T-helper 1 cell treated with Interleukin-12 subunit alpha and Interleukin-12 subunit beta and Interleukin-4 antibody, amounts not matched to agents 30 μg/mL and 1 μg/mL, for 36 hours (primary cell): ENCODE measurements around the gene AIG1.

Experiments
- H3K27ac Mint-ChIP-seq: one replicate; pipeline ENCODE4 v1.8.0; 2021; ENCODE audit warnings: mild to moderate bottlenecking, mixed read lengths
- H3K27me3 Mint-ChIP-seq: one replicate; pipeline ENCODE4 v1.8.0; 2021; ENCODE audit warnings: low read depth, mixed read lengths
- H3K36me3 Mint-ChIP-seq: one replicate; pipeline ENCODE4 v1.8.0; 2021; ENCODE audit warnings: low read depth, mixed read lengths
- H3K4me1 Mint-ChIP-seq: one replicate; pipeline ENCODE4 v1.8.0; 2021; ENCODE audit warnings: low read depth, mixed read lengths
- H3K4me3 Mint-ChIP-seq: one replicate; pipeline ENCODE4 v1.8.0; 2021; ENCODE audit warnings: mild to moderate bottlenecking, moderate library complexity, mixed read lengths
- H3K9me3 Mint-ChIP-seq: one replicate; pipeline ENCODE4 v1.8.0; 2021; ENCODE audit warnings: mixed read lengths

AIG1 gene

GRCh38 chr6:143097224-143097795, 36.6 kb downstream of the AIG1 start:
- Mint-ChIP-seq H3K27me3 (no peaks in the 10 kb centered on the region), H3K9me3 (no peaks in the 10 kb centered on the region), H3K4me1 (peaks cover 6% of the 10 kb centered on the region), H3K4me3 (no peak overlapping the region), H3K36me3 (peaks cover 3% of the 10 kb centered on the region), H3K27ac (no peak overlapping the region)

GRCh38 chr6:143098054-143098671, 37.5 kb downstream of the AIG1 start:
- H3K4me1 Mint-ChIP-seq: peaks cover 5% of the 10 kb centered on the region
- H3K4me3 Mint-ChIP-seq: no peak overlapping the region
- no peak overlapping the region for H3K27ac Mint-ChIP-seq
- H3K27me3 Mint-ChIP-seq: no peaks in the 10 kb centered on the region
- H3K36me3 Mint-ChIP-seq: peaks cover 3% of the 10 kb centered on the region
- H3K9me3 Mint-ChIP-seq: no peaks in the 10 kb centered on the region

GRCh38 chr6:143099647-143100046, 39.0 kb downstream of the AIG1 start:
- H3K9me3 Mint-ChIP-seq: no peaks in the 10 kb centered on the region
- H3K4me3 Mint-ChIP-seq: no peak overlapping the region
- no peak overlapping the region for H3K27ac Mint-ChIP-seq
- H3K27me3 Mint-ChIP-seq: no peaks in the 10 kb centered on the region
- H3K36me3 Mint-ChIP-seq: no peaks in the 10 kb centered on the region
- H3K4me1 Mint-ChIP-seq: peaks cover 3% of the 10 kb centered on the region

- Mint-ChIP-seq H3K27ac (no peak overlapping the region), H3K4me1 (peaks cover 3% of the 10 kb centered on the region), H3K36me3 (no peaks in the 10 kb centered on the region), H3K4me3 (no peak overlapping the region), H3K9me3 (no peaks in the 10 kb centered on the region), H3K27me3 (no peaks in the 10 kb centered on the region)
Measured at GRCh38 chr6:143100429-143100828, 39.7 kb downstream of the AIG1 start.

GRCh38 chr6:143103916-143104315, 43.2 kb downstream of the AIG1 start:
- H3K4me3 Mint-ChIP-seq: no peak overlapping the region
- no peak overlapping the region for H3K27ac Mint-ChIP-seq
- no peaks in the 10 kb centered on the region for H3K9me3 Mint-ChIP-seq
- no peaks in the 10 kb centered on the region for H3K27me3 Mint-ChIP-seq
- peaks cover 3% of the 10 kb centered on the region for H3K4me1 Mint-ChIP-seq
- H3K36me3 Mint-ChIP-seq: no peaks in the 10 kb centered on the region

GRCh38 chr6:143107440-143107839, 46.8 kb downstream of the AIG1 start:
- Mint-ChIP-seq H3K9me3 (no peaks in the 10 kb centered on the region), H3K27me3 (no peaks in the 10 kb centered on the region), H3K4me1 (peaks cover 3% of the 10 kb centered on the region), H3K4me3 (no peak overlapping the region), H3K36me3 (no peaks in the 10 kb centered on the region), H3K27ac (no peak overlapping the region)

- H3K27me3 Mint-ChIP-seq: no peaks in the 10 kb centered on the region
- H3K4me1 Mint-ChIP-seq: peaks cover 3% of the 10 kb centered on the region
- H3K4me3 Mint-ChIP-seq: no peak overlapping the region
- no peaks in the 10 kb centered on the region for H3K9me3 Mint-ChIP-seq
- no peak overlapping the region for H3K27ac Mint-ChIP-seq
- H3K36me3 Mint-ChIP-seq: no peaks in the 10 kb centered on the region
Measured at GRCh38 chr6:143107911-143108761, 47.4 kb downstream of the AIG1 start.

GRCh38 chr6:143109196-143109595, 48.5 kb downstream of the AIG1 start:
- Mint-ChIP-seq H3K27ac (no peak overlapping the region), H3K27me3 (no peaks in the 10 kb centered on the region), H3K4me3 (no peak overlapping the region), H3K4me1 (no peaks in the 10 kb centered on the region), H3K9me3 (no peaks in the 10 kb centered on the region), H3K36me3 (no peaks in the 10 kb centered on the region)

- H3K27me3 Mint-ChIP-seq: no peaks in the 10 kb centered on the region
- no peak overlapping the region for H3K4me3 Mint-ChIP-seq
- no peaks in the 10 kb centered on the region for H3K4me1 Mint-ChIP-seq
- H3K9me3 Mint-ChIP-seq: no peaks in the 10 kb centered on the region
- no peak overlapping the region for H3K27ac Mint-ChIP-seq
- H3K36me3 Mint-ChIP-seq: no peaks in the 10 kb centered on the region
Measured at GRCh38 chr6:143110572-143110971, 49.9 kb downstream of the AIG1 start.

- no peak overlapping the region for H3K4me3 Mint-ChIP-seq
- no peaks in the 10 kb centered on the region for H3K36me3 Mint-ChIP-seq
- H3K4me1 Mint-ChIP-seq: no peaks in the 10 kb centered on the region
- H3K9me3 Mint-ChIP-seq: no peaks in the 10 kb centered on the region
- no peaks in the 10 kb centered on the region for H3K27me3 Mint-ChIP-seq
- no peak overlapping the region for H3K27ac Mint-ChIP-seq
Measured at GRCh38 chr6:143110996-143111395, 50.3 kb downstream of the AIG1 start.

GRCh38 chr6:143111443-143111842, 50.8 kb downstream of the AIG1 start:
- Mint-ChIP-seq H3K4me1 (no peaks in the 10 kb centered on the region), H3K36me3 (no peaks in the 10 kb centered on the region), H3K27me3 (no peaks in the 10 kb centered on the region), H3K4me3 (no peak overlapping the region), H3K27ac (no peak overlapping the region), H3K9me3 (no peaks in the 10 kb centered on the region)

GRCh38 chr6:143112084-143112768, 51.5 kb downstream of the AIG1 start:
- Mint-ChIP-seq H3K9me3 (no peaks in the 10 kb centered on the region), H3K4me1 (no peaks in the 10 kb centered on the region), H3K4me3 (no peak overlapping the region)

GRCh38 chr6:143112837-143113236, 52.1 kb downstream of the AIG1 start:
- H3K9me3 Mint-ChIP-seq: no peaks in the 10 kb centered on the region
- no peak overlapping the region for H3K27ac Mint-ChIP-seq
- H3K4me3 Mint-ChIP-seq: no peak overlapping the region
- no peaks in the 10 kb centered on the region for H3K4me1 Mint-ChIP-seq
- peaks cover 2% of the 10 kb centered on the region for H3K36me3 Mint-ChIP-seq
- H3K27me3 Mint-ChIP-seq: no peaks in the 10 kb centered on the region

More at GRCh38 chr6:143112084-143112768, 51.5 kb downstream of the AIG1 start:
- no peaks in the 10 kb centered on the region for H3K27me3 Mint-ChIP-seq
- peaks cover 1% of the 10 kb centered on the region for H3K36me3 Mint-ChIP-seq
- H3K27ac Mint-ChIP-seq: no peak overlapping the region

- Mint-ChIP-seq H3K9me3 (no peaks in the 10 kb centered on the region), H3K27me3 (no peaks in the 10 kb centered on the region), H3K4me1 (no peaks in the 10 kb centered on the region), H3K36me3 (peaks cover 2% of the 10 kb centered on the region), H3K4me3 (no peak overlapping the region), H3K27ac (no peak overlapping the region)
Measured at GRCh38 chr6:143115728-143116127, 55.0 kb downstream of the AIG1 start.
